Medulla oblongata (tissue), 1 donor: Measurements from ENCODE around the gene RBM14.
"Not testable (repeated sequence)": the region's sequence is repeated elsewhere in the genome, so short reads cannot be mapped to it uniquely, and the experiment has no call there.

Source experiments
- DNase-seq: peaks from one replicate; pipeline ENCODE4 v3.0.0-alpha.2; 2015; ENCODE audit errors: extremely low spot score

RBM14 gene

GRCh38 chr11:66616379-66617154, at the start of gene RBM14:
Gene RBM14 (plus strand): TSS chr11:66616630. CDS start chr11:66616721, 91 bp downstream.
- DNase-seq = peak; percentile 100

- no peak for DNase-seq
Measured at GRCh38 chr11:66567787-66568123, 48.7 kb upstream of the RBM14 start.

- DNase-seq = peak; percentile 92
Measured at GRCh38 chr11:66568124-66568916, 48.1 kb upstream of the RBM14 start, which contains the start of gene CTSF. Gene CTSF (minus strand): TSS chr11:66568606. CDS start chr11:66568486, 120 bp downstream.

GRCh38 chr11:66569076-66569475, 47.4 kb upstream of the RBM14 start:
- DNase-seq = no peak

GRCh38 chr11:66570079-66570849, 46.2 kb upstream of the RBM14 start:
- DNase-seq = no peak

- DNase-seq = no peak
Measured at GRCh38 chr11:66570850-66571180, 45.6 kb upstream of the RBM14 start.

GRCh38 chr11:66579017-66579606, 37.3 kb upstream of the RBM14 start:
- DNase-seq = peak; percentile 75

GRCh38 chr11:66580803-66581202, 35.6 kb upstream of the RBM14 start:
- DNase-seq = no peak

- DNase-seq = no peak
Measured at GRCh38 chr11:66581261-66581660, 35.2 kb upstream of the RBM14 start.

- DNase-seq = not testable (repeated sequence)
Measured at GRCh38 chr11:66582565-66583147, 33.8 kb upstream of the RBM14 start.

- DNase-seq = not testable (repeated sequence)
Measured at GRCh38 chr11:66585447-66585846, 31.0 kb upstream of the RBM14 start.

- no peak for DNase-seq
Measured at GRCh38 chr11:66586136-66586535, 30.3 kb upstream of the RBM14 start.

- not testable (repeated sequence) for DNase-seq
Measured at GRCh38 chr11:66589315-66589714, 27.1 kb upstream of the RBM14 start.

- no peak for DNase-seq
Measured at GRCh38 chr11:66589996-66590675, 26.3 kb upstream of the RBM14 start.

- no peak for DNase-seq
Measured at GRCh38 chr11:66591175-66591574, 25.3 kb upstream of the RBM14 start.

GRCh38 chr11:66592457-66593302, 23.8 kb upstream of the RBM14 start, which contains the start of the genes CCDC87 and CCS:
Gene CCDC87 (minus strand): TSS chr11:66593063. CDS start chr11:66593015, 48 bp downstream.
Gene CCS (plus strand): TSS chr11:66593185. CDS start chr11:66593262, 77 bp downstream.
- DNase-seq = peak; percentile 97

- DNase-seq = no peak
Measured at GRCh38 chr11:66593303-66593635, 23.2 kb upstream of the RBM14 start.

GRCh38 chr11:66593650-66594049, 22.8 kb upstream of the RBM14 start:
- no peak for DNase-seq

GRCh38 chr11:66595245-66595904, 21.1 kb upstream of the RBM14 start:
- peak; percentile 65 for DNase-seq
